WTC11 (cell line): ENCODE measurements around the gene DRD4. TPM values are rescaled to one million over a fixed set of nuclear protein-coding genes. Genes with fewer than 3 reads are reported as not detected.
A peak's percentile ranks its signal among the peaks of the same experiment; 100 is the strongest.
"Not testable (repeated sequence)": the region's sequence is repeated elsewhere in the genome, so short reads cannot be mapped to it uniquely, and the experiment has no call there.

Experiments used
- ATAC-seq: fragments of 200-7000 bp; cut with Tn5 transposase; 2 replicates; pipeline ENCODE4 v1.10.0; 2021; ENCODE audit warnings: mild to moderate bottlenecking, moderate library complexity
- CTCF ChIA-PET: fragments of 300-600 bp; sonication (Branson Sonifier 250); formaldehyde crosslinking; loops from one replicate; lab custom pipeline; 2021; ENCODE audit warnings: antibody characterized with exemption; lab: Charles Lee
- POLR2A ChIA-PET: fragments of 350-600 bp; sonication (Branson Sonifier 250); formaldehyde crosslinking; loops from one replicate; lab custom pipeline; 2021; ENCODE audit warnings: antibody characterized with exemption; lab: Charles Lee
- DNase-seq: peaks from one replicate; pipeline ENCODE4 v3.0.0; 2021; ENCODE audit warnings: low spot score
- H3K27ac Mint-ChIP-seq: 2 replicates; pipeline ENCODE4 v1.8.0; 2021; ENCODE audit warnings: mixed read lengths
- H3K27me3 Mint-ChIP-seq: 2 replicates; pipeline ENCODE4 v1.8.0; 2021; ENCODE audit warnings: low read depth, mild to moderate bottlenecking, moderate library complexity, mixed read lengths
- H3K36me3 Mint-ChIP-seq: 2 replicates; pipeline ENCODE4 v1.8.0; 2021; ENCODE audit warnings: mixed read lengths
- H3K4me1 Mint-ChIP-seq: 2 replicates; pipeline ENCODE4 v1.8.0; 2022; ENCODE audit warnings: mixed read lengths
- H3K4me3 Mint-ChIP-seq: 2 replicates; pipeline ENCODE4 v1.8.0; 2021; ENCODE audit warnings: mild to moderate bottlenecking, moderate library complexity, mixed read lengths
- H3K9me3 Mint-ChIP-seq: 2 replicates; pipeline ENCODE4 v1.8.0; 2021; ENCODE audit warnings: mixed read lengths
- ATF1 ChIP-seq: sonication (generic); formaldehyde crosslinking; IDR thresholded peaks from 2 replicates; pipeline ENCODE4 v1.8.1; 2023; ENCODE audit warnings: mild to moderate bottlenecking, moderate library complexity, missing genetic modification reagents
- EMX1 ChIP-seq: fragments of 250-450 bp; sonication (Bioruptor Pico); IDR thresholded peaks from 2 replicates; pipeline ENCODE4 v1.8.0; 2021; ENCODE audit warnings: mild to moderate bottlenecking
- FOXJ3 ChIP-seq: sonication (generic); formaldehyde crosslinking; IDR thresholded peaks from 2 replicates; pipeline ENCODE4 v1.9.0; 2021; ENCODE audit warnings: missing genetic modification reagents, mild to moderate bottlenecking, borderline replicate concordance
- FOXK1 ChIP-seq: sonication (generic); formaldehyde crosslinking; IDR thresholded peaks from 2 replicates; pipeline ENCODE4 v1.8.0; 2022; ENCODE audit warnings: mild to moderate bottlenecking, moderate library complexity, missing genetic modification reagents
- FOXP1 ChIP-seq: sonication (generic); formaldehyde crosslinking; IDR thresholded peaks from 2 replicates; pipeline ENCODE4 v1.8.0; 2022; ENCODE audit warnings: missing genetic modification reagents, mild to moderate bottlenecking, moderate library complexity, borderline replicate concordance
- GABPB1 ChIP-seq: sonication (generic); formaldehyde crosslinking; IDR thresholded peaks from 2 replicates; pipeline ENCODE4 v1.8.1; 2023; ENCODE audit warnings: mild to moderate bottlenecking, missing genetic modification reagents
- MXD4 ChIP-seq: fragments of 250-450 bp; sonication (Bioruptor Pico); IDR thresholded peaks from 2 replicates; pipeline ENCODE4 v1.8.0; 2021; ENCODE audit warnings: mild to moderate bottlenecking, moderate library complexity, borderline replicate concordance
- MYBL2 ChIP-seq: sonication (generic); formaldehyde crosslinking; IDR thresholded peaks from 2 replicates; pipeline ENCODE4 v1.8.1; 2023; ENCODE audit warnings: mild to moderate bottlenecking, moderate library complexity, missing genetic modification reagents
- NR1H2 ChIP-seq: sonication (generic); formaldehyde crosslinking; IDR thresholded peaks from 2 replicates; pipeline ENCODE4 v1.9.0; 2021; ENCODE audit warnings: mild to moderate bottlenecking, moderate library complexity, missing genetic modification reagents
- NR2C2 ChIP-seq: sonication (generic); formaldehyde crosslinking; IDR thresholded peaks from 2 replicates; pipeline ENCODE4 v1.8.0; 2022; ENCODE audit warnings: mild to moderate bottlenecking, missing genetic modification reagents
- OVOL2 ChIP-seq: fragments of 250-450 bp; sonication (Bioruptor Pico); IDR thresholded peaks from 2 replicates; pipeline ENCODE4 v1.9.0; 2021; ENCODE audit warnings: mild to moderate bottlenecking, borderline replicate concordance
- TCF7 ChIP-seq: sonication (generic); formaldehyde crosslinking; IDR thresholded peaks from 2 replicates; pipeline ENCODE4 v1.8.0; 2022; ENCODE audit warnings: mild to moderate bottlenecking, low read depth, missing genetic modification reagents, moderate library complexity
- ZNF121 ChIP-seq: sonication (generic); formaldehyde crosslinking; IDR thresholded peaks from 2 replicates; pipeline ENCODE4 v1.8.0; 2023; ENCODE audit warnings: missing genetic modification reagents
- ZNF138 ChIP-seq: sonication (generic); formaldehyde crosslinking; conservative IDR thresholded peaks from 2 replicates; pipeline ENCODE4 v1.8.1; 2022; ENCODE audit warnings: mild to moderate bottlenecking, moderate library complexity, missing genetic modification reagents
- total RNA-seq: library from RNA; stranded (reverse); gene quantifications from 3 replicates; pipeline ENCODE4 v1.2.3, GENCODE V29; 2021
- TF ChIP-seq, protein P1 (sequence below): sonication (generic); formaldehyde crosslinking; IDR thresholded peaks from 2 replicates; pipeline ENCODE4 v1.8.1; 2022; ENCODE audit warnings: missing genetic modification reagents, borderline replicate concordance
- TF ChIP-seq, protein P2 (sequence below): fragments of 250-450 bp; sonication (Bioruptor Pico); IDR thresholded peaks from 2 replicates; pipeline ENCODE4 v1.9.0; 2021; ENCODE audit warnings: mild to moderate bottlenecking
- TF ChIP-seq, protein P3 (sequence below): sonication (generic); formaldehyde crosslinking; IDR thresholded peaks from 2 replicates; pipeline ENCODE4 v1.8.1; 2022; ENCODE audit warnings: mild to moderate bottlenecking, moderate library complexity, missing genetic modification reagents
- TF ChIP-seq, protein P4 (sequence below): sonication (generic); formaldehyde crosslinking; IDR thresholded peaks from 2 replicates; pipeline ENCODE4 v1.8.1; 2022; ENCODE audit warnings: low read depth, mild to moderate bottlenecking, moderate library complexity, missing genetic modification reagents, borderline replicate concordance
- TF ChIP-seq, protein P5 (sequence below): sonication (generic); formaldehyde crosslinking; IDR thresholded peaks from 2 replicates; pipeline ENCODE4 v1.8.0; 2023; ENCODE audit warnings: mild to moderate bottlenecking, missing genetic modification reagents
- TF ChIP-seq, protein P6 (sequence below): sonication (generic); formaldehyde crosslinking; IDR thresholded peaks from 2 replicates; pipeline ENCODE4 v1.8.1; 2023; ENCODE audit warnings: mild to moderate bottlenecking, missing genetic modification reagents, moderate library complexity
- TF ChIP-seq, protein P7 (sequence below): sonication (generic); formaldehyde crosslinking; IDR thresholded peaks from 2 replicates; pipeline ENCODE4 v1.8.0; 2022; ENCODE audit warnings: mild to moderate bottlenecking, missing genetic modification reagents

Gene DRD4
- total RNA-seq, 1 experiment from 2014 or later: 3.7 TPM

DNA sequence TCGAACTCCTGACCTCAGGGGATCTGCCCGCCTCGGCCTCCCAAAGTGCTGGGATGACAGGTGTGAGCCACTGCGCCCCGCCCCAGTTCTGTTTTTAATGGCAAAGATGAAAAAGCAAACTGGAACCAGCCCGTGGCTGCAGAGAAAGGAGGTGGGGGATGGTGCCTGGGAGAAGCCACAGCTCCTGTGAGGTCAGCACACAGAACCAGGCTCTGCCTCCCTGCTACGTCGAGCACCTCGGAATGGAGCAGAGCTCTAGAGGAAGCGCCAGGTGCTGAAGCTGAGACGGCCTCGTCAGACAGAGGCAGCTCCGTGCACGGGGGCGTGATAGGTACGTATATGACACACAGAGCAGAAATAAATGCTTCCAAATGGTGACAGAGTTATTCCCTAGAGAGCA, 8.5 kb downstream of the DRD4 start:
- H3K27ac Mint-ChIP-seq: peak overlapping the region; percentile 70; the same call in 1 of the 2 replicates
- H3K4me3 Mint-ChIP-seq: no peak overlapping the region
- ChIA-PET CTCF (interaction anchor here (1.8 kb wide), 1 partner anchor 91 kb away, joined by 5 read pairs; no protein-coding TSS in a partner anchor), POLR2A (interaction anchor here (0.5 kb wide), 1 partner anchor 138 kb away, joined by 3 read pairs; no protein-coding TSS in a partner anchor)
- no peak for DNase-seq
- no peak for TF ChIP-seq MXD4
- TF ChIP-seq, protein P1, sequence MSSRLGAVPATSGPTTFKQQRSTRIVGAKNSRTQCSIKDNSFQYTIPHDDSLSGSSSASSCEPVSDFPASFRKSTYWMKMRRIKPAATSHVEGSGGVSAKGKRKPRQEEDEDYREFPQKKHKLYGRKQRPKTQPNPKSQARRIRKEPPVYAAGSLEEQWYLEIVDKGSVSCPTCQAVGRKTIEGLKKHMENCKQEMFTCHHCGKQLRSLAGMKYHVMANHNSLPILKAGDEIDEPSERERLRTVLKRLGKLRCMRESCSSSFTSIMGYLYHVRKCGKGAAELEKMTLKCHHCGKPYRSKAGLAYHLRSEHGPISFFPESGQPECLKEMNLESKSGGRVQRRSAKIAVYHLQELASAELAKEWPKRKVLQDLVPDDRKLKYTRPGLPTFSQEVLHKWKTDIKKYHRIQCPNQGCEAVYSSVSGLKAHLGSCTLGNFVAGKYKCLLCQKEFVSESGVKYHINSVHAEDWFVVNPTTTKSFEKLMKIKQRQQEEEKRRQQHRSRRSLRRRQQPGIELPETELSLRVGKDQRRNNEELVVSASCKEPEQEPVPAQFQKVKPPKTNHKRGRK: no peak
- no peak for TF ChIP-seq NR2C2 (CRISPR knock-in tag)
- TF ChIP-seq, protein P2, sequence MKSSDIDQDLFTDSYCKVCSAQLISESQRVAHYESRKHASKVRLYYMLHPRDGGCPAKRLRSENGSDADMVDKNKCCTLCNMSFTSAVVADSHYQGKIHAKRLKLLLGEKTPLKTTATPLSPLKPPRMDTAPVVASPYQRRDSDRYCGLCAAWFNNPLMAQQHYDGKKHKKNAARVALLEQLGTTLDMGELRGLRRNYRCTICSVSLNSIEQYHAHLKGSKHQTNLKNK (CRISPR knock-in tag): no peak
- TF ChIP-seq FOXP1 (CRISPR knock-in tag): no peak
- peaks cover under 1% of the 10 kb centered on the region; the same call in 1 of the 2 replicates for H3K27me3 Mint-ChIP-seq
- ATAC-seq: no peak
- H3K9me3 Mint-ChIP-seq: no peaks in the 10 kb centered on the region
- peaks cover 12% of the 10 kb centered on the region for H3K36me3 Mint-ChIP-seq
- 0 out of 2 replicates have a peak, but pooled peaks cover 2% of the 10 kb centered on the region for H3K4me1 Mint-ChIP-seq

DNA sequence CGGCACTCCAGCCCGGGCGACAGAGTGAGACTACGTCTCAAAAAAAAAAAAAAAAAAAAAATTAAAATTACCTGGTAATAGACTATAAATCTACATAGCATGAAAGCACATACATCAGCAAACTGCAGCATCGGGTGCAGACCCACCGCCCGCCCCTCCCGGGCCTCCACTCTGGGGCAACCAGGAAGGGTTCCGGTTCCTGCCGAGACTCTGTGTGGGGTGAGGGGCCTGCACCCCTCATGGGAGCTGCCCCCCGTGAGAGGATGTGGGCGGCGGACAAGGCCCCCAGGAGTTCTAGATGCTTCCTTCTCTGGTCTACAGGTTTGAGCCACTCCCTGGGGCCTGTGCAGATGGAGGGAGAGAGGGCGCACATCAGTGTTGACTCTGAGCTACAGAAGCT, 9.1 kb downstream of the DRD4 start:
- no peak for DNase-seq
- TF ChIP-seq, protein P1: no peak
- TF ChIP-seq, protein P3, sequence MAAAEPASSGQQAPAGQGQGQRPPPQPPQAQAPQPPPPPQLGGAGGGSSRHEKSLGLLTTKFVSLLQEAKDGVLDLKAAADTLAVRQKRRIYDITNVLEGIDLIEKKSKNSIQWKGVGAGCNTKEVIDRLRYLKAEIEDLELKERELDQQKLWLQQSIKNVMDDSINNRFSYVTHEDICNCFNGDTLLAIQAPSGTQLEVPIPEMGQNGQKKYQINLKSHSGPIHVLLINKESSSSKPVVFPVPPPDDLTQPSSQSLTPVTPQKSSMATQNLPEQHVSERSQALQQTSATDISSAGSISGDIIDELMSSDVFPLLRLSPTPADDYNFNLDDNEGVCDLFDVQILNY (CRISPR knock-in tag): no peak
- TF ChIP-seq MXD4 (no peak), ATF1 (CRISPR knock-in tag) (no peak), FOXJ3 (CRISPR knock-in tag) (no peak), FOXK1 (CRISPR knock-in tag) (no peak), GABPB1 (CRISPR knock-in tag) (no peak), ZNF138 (no peak), NR1H2 (CRISPR knock-in tag) (no peak), EMX1 (CRISPR knock-in tag) (no peak), OVOL2 (no peak), TCF7 (CRISPR knock-in tag) (no peak), MYBL2 (CRISPR knock-in tag) (no peak), ZNF121 (CRISPR knock-in tag) (no peak)
- TF ChIP-seq, protein P2 (CRISPR knock-in tag): no peak
- TF ChIP-seq, protein P4, sequence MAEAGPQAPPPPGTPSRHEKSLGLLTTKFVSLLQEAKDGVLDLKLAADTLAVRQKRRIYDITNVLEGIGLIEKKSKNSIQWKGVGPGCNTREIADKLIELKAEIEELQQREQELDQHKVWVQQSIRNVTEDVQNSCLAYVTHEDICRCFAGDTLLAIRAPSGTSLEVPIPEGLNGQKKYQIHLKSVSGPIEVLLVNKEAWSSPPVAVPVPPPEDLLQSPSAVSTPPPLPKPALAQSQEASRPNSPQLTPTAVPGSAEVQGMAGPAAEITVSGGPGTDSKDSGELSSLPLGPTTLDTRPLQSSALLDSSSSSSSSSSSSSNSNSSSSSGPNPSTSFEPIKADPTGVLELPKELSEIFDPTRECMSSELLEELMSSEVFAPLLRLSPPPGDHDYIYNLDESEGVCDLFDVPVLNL (CRISPR knock-in tag): no peak
- TF ChIP-seq, protein P5, sequence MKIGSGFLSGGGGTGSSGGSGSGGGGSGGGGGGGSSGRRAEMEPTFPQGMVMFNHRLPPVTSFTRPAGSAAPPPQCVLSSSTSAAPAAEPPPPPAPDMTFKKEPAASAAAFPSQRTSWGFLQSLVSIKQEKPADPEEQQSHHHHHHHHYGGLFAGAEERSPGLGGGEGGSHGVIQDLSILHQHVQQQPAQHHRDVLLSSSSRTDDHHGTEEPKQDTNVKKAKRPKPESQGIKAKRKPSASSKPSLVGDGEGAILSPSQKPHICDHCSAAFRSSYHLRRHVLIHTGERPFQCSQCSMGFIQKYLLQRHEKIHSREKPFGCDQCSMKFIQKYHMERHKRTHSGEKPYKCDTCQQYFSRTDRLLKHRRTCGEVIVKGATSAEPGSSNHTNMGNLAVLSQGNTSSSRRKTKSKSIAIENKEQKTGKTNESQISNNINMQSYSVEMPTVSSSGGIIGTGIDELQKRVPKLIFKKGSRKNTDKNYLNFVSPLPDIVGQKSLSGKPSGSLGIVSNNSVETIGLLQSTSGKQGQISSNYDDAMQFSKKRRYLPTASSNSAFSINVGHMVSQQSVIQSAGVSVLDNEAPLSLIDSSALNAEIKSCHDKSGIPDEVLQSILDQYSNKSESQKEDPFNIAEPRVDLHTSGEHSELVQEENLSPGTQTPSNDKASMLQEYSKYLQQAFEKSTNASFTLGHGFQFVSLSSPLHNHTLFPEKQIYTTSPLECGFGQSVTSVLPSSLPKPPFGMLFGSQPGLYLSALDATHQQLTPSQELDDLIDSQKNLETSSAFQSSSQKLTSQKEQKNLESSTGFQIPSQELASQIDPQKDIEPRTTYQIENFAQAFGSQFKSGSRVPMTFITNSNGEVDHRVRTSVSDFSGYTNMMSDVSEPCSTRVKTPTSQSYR: no peak
- TF ChIP-seq, protein P6, sequence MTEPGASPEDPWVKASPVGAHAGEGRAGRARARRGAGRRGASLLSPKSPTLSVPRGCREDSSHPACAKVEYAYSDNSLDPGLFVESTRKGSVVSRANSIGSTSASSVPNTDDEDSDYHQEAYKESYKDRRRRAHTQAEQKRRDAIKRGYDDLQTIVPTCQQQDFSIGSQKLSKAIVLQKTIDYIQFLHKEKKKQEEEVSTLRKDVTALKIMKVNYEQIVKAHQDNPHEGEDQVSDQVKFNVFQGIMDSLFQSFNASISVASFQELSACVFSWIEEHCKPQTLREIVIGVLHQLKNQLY (CRISPR knock-in tag): no peak
- TF ChIP-seq, protein P7, sequence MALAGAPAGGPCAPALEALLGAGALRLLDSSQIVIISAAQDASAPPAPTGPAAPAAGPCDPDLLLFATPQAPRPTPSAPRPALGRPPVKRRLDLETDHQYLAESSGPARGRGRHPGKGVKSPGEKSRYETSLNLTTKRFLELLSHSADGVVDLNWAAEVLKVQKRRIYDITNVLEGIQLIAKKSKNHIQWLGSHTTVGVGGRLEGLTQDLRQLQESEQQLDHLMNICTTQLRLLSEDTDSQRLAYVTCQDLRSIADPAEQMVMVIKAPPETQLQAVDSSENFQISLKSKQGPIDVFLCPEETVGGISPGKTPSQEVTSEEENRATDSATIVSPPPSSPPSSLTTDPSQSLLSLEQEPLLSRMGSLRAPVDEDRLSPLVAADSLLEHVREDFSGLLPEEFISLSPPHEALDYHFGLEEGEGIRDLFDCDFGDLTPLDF (CRISPR knock-in tag): no peak
- TF ChIP-seq, all 79 proteins: peak for 0
- CTCF ChIA-PET: interaction anchor here (1.8 kb wide), 1 partner anchor 92 kb away, joined by 5 read pairs; no protein-coding TSS in a partner anchor

DNA sequence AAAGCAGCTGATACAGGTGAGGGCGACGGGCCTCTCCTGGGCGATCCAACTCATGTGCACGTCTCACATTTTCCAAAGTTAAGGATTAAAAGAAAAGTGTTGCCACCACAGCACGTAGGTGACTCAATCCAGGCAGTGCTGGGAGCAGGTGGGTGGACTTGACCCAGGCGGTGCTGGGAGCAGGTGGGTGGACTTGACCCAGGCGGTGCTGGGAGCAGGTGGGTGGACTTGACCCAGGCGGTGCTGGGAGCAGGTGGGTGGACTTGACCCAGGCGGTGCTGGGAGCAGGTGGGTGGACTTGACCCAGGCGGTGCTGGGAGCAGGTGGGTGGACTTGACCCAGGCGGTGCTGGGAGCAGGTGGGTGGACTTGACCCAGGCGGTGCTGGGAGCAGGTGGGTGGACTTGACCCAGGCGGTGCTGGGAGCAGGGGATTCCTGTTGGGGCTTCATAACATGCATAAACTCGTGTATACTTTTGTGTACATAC, 10.6 kb downstream of the DRD4 start:
- peaks cover 26% of the 10 kb centered on the region for H3K36me3 Mint-ChIP-seq
- H3K27me3 Mint-ChIP-seq, POLR2A ChIA-PET, H3K4me3 Mint-ChIP-seq, DNase-seq, CTCF ChIA-PET, H3K4me1 Mint-ChIP-seq, ATAC-seq, H3K9me3 Mint-ChIP-seq: not testable (repeated sequence)
- peak overlapping the region; percentile 80; the same call in 1 of the 2 replicates for H3K27ac Mint-ChIP-seq

More for the DNA sequence above, 9.1 kb downstream of the DRD4 start:
- ATAC-seq: no peak
- H3K4me3 Mint-ChIP-seq: no peak overlapping the region
- peaks cover 12% of the 10 kb centered on the region for H3K36me3 Mint-ChIP-seq
- POLR2A ChIA-PET: interaction anchor here (0.7 kb wide), 1 partner anchor 140 kb away, joined by 4 read pairs; no protein-coding TSS in a partner anchor
- no peak overlapping the region for H3K27ac Mint-ChIP-seq
- 0 out of 2 replicates have a peak, but pooled peaks cover 2% of the 10 kb centered on the region for H3K4me1 Mint-ChIP-seq
- no peaks in the 10 kb centered on the region for H3K9me3 Mint-ChIP-seq
- H3K27me3 Mint-ChIP-seq: no peaks in the 10 kb centered on the region
